ENCODE data around the gene SMG1. TPM values are rescaled to one million over a fixed set of nuclear protein-coding genes. Genes with fewer than 3 reads are reported as not detected.

SMG1 gene
- total and polyA plus RNA-seq, 4 donors, result 11.3 to 139 (median 43.0) TPM

Other genes starting within 250 kb of the SMG1 start
- 1,000 to 10,000 TPM in 1 of 2 donors, 100 to 1,000 TPM in 1; 887 to 1,628 TPM for gene RPS15A, start 136.1 kb downstream of the SMG1 start, total RNA-seq
- gene RPS15A, start 136.1 kb downstream of the SMG1 start, polyA plus RNA-seq, result 1,000 to 10,000 TPM; 2,696 to 3,620 TPM
- 100 to 1,000 TPM in 1 of 2 donors, 10 to 100 TPM in 1; 72.9 to 150 TPM for gene ARL6IP1, start 124.9 kb downstream of the SMG1 start, total RNA-seq
- gene ARL6IP1, start 124.9 kb downstream of the SMG1 start, polyA plus RNA-seq, result 10 to 100 TPM; 66.9 to 77.2 TPM
- gene TMC7, start 57.5 kb upstream of the SMG1 start, total RNA-seq, result 1 to 10 TPM; 3.3 to 7.0 TPM
- gene TMC7, start 57.5 kb upstream of the SMG1 start, polyA plus RNA-seq, result 1 to 10 TPM; 1.5 to 2.7 TPM
- 10 to 100 TPM; 22.1 to 26.2 TPM for gene COQ7, start 141.2 kb upstream of the SMG1 start, total RNA-seq
- gene COQ7, start 141.2 kb upstream of the SMG1 start, polyA plus RNA-seq, result 10 to 100 TPM; 11.1 to 15.4 TPM
- 10 to 100 TPM; 37.6 to 86.3 TPM for gene ITPRIPL2, start 187.6 kb upstream of the SMG1 start, total RNA-seq
- 10 to 100 TPM; 12.4 to 19.1 TPM for gene ITPRIPL2, start 187.6 kb upstream of the SMG1 start, polyA plus RNA-seq
- gene SYT17, start 241.8 kb upstream of the SMG1 start, total RNA-seq, result 10 to 100 TPM in 1 of 2 donors, 1 to 10 TPM in 1; 10.0 to 13.1 TPM
- gene SYT17, start 241.8 kb upstream of the SMG1 start, polyA plus RNA-seq, result 1 to 10 TPM; 3.4 to 7.3 TPM